DND-41 (cell line): ENCODE results near the gene EVI5L.
A peak's percentile ranks its signal among the peaks of the same experiment; 100 is the strongest.

Experiments
- ATAC-seq: fragments of 200-7000 bp; cut with Tn5 transposase; 3 replicates; pipeline ENCODE4 v1.9.1; 2021; ENCODE audit warnings: low read depth; ENCODE audit not compliant: insufficient read depth
- DNase-seq: peaks from one replicate; pipeline ENCODE4 v3.0.0-alpha.2; 2020
- H2AFZ ChIP-seq: 2 replicates; pipeline ENCODE4 v1.6.0; 2012; ENCODE audit warnings: low read depth, low read length
- H3K27ac ChIP-seq: 2 replicates; pipeline ENCODE4 v1.5.1; 2012; ENCODE audit warnings: low read length, inconsistent platforms
- H3K27me3 ChIP-seq: fragments of 200-600 bp; sonication (generic); 2 replicates; pipeline ENCODE4 v1.6.0; 2012; ENCODE audit warnings: low read length, mild to moderate bottlenecking, inconsistent platforms; ENCODE audit not compliant: insufficient read depth, poor library complexity
- H3K36me3 ChIP-seq: 2 replicates; pipeline ENCODE4 v1.5.1; 2012; ENCODE audit warnings: low read length, inconsistent platforms; ENCODE audit not compliant: insufficient read depth
- H3K4me1 ChIP-seq: 2 replicates; pipeline ENCODE4 v1.5.1; 2012; ENCODE audit warnings: mild to moderate bottlenecking, low read length; ENCODE audit not compliant: insufficient read depth
- H3K4me2 ChIP-seq: 2 replicates; pipeline ENCODE4 v1.6.0; 2012; ENCODE audit warnings: mild to moderate bottlenecking, moderate library complexity, low read length, inconsistent platforms; ENCODE audit not compliant: insufficient read depth
- H3K4me3 ChIP-seq, 2 experiments: fragments of 200-600 bp in 1 of 2; shearing (Covaris generic) in 1 of 2; 2 replicates each; pipeline ENCODE4 v1.5.1; 2012 to 2016; ENCODE audit warnings: inconsistent platforms in 2 of 2, low read length in 2 of 2, mild to moderate bottlenecking in 2 of 2, low read depth in 1 of 2, moderate library complexity in 1 of 2
- H3K79me2 ChIP-seq: 2 replicates; pipeline ENCODE4 v1.6.0; 2012; ENCODE audit warnings: low read length, inconsistent platforms; ENCODE audit not compliant: insufficient read depth
- H3K9ac ChIP-seq: 2 replicates; pipeline ENCODE4 v1.6.0; 2012; ENCODE audit warnings: low read depth, mild to moderate bottlenecking, inconsistent platforms, low read length, moderate library complexity
- H3K9me3 ChIP-seq: 2 replicates; pipeline ENCODE4 v1.5.1; 2012; ENCODE audit warnings: low read length, moderate library complexity, mild to moderate bottlenecking, inconsistent platforms; ENCODE audit not compliant: insufficient read depth, severe bottlenecking
- H4K20me1 ChIP-seq: 2 replicates; pipeline ENCODE4 v1.6.0; 2012; ENCODE audit warnings: low read length; ENCODE audit not compliant: insufficient read depth
- CTCF ChIP-seq: IDR thresholded peaks from 2 replicates; pipeline ENCODE4 v1.5.1; 2012; ENCODE audit warnings: borderline replicate concordance, low read length, moderate library complexity, mild to moderate bottlenecking; ENCODE audit not compliant: poor library complexity, severe bottlenecking; ENCODE audit errors: extremely low read depth
- EZH2 ChIP-seq: IDR thresholded peaks from 3 replicates; pipeline ENCODE4 v1.6.1; 2012; ENCODE audit warnings: borderline replicate concordance, low read depth, mild to moderate bottlenecking, moderate library complexity, low read length, inconsistent platforms; ENCODE audit not compliant: severe bottlenecking

Gene EVI5L

GRCh38 chr19:7903244-7904073 lies 73.4 kb downstream of the EVI5L start, which contains the start of gene MAP2K7:
TSS of gene MAP2K7 (plus strand) at chr19:7903877. CDS start at chr19:7903945, 68 bp downstream.
- ATAC-seq (peak; percentile 84), DNase-seq (peak; percentile 100)
- Histone ChIP-seq H2AFZ (peak within 1 kb of the TSS; percentile 89), H3K79me2 (peaks cover 51% of the 10 kb centered on the region), H3K27ac (peak within 1 kb of the TSS; percentile 86), H3K9ac (peak within 1 kb of the TSS; percentile 71), H3K4me3 (peak within 1 kb of the TSS; percentile 42 to 84), H3K27me3 (no peaks in the 10 kb centered on the region), H3K9me3 (no peaks in the 10 kb centered on the region), H3K4me1 (peaks cover 33% of the 10 kb centered on the region), H4K20me1 (peaks cover 39% of the 10 kb centered on the region), H3K36me3 (peaks cover 32% of the 10 kb centered on the region), H3K4me2 (peak within 1 kb of the TSS; percentile 93)
- peak; percentile 95 for TF ChIP-seq CTCF
- no peak for TF ChIP-seq EZH2

GRCh38 chr19:7904074-7905020 lies 74.3 kb downstream of the EVI5L start:
- Histone ChIP-seq H3K9me3 (no peaks in the 10 kb centered on the region), H3K4me1 (peaks cover 33% of the 10 kb centered on the region), H3K27me3 (no peaks in the 10 kb centered on the region), H3K9ac (peak overlapping the region; percentile 62), H4K20me1 (peaks cover 48% of the 10 kb centered on the region), H2AFZ (0 out of 2 replicates have a peak overlapping the region, but pooled peaks have one; percentile 62), H3K79me2 (peaks cover 60% of the 10 kb centered on the region), H3K27ac (peak overlapping the region; percentile 86), H3K4me2 (peak overlapping the region; percentile 93), H3K4me3 (peak overlapping the region; percentile 38 to 84; a peak in 3 of 4 replicates), H3K36me3 (peaks cover 39% of the 10 kb centered on the region)
- DNase-seq (no peak), ATAC-seq (peak; percentile 31)
- TF ChIP-seq EZH2 (no peak), CTCF (no peak)

DNA sequence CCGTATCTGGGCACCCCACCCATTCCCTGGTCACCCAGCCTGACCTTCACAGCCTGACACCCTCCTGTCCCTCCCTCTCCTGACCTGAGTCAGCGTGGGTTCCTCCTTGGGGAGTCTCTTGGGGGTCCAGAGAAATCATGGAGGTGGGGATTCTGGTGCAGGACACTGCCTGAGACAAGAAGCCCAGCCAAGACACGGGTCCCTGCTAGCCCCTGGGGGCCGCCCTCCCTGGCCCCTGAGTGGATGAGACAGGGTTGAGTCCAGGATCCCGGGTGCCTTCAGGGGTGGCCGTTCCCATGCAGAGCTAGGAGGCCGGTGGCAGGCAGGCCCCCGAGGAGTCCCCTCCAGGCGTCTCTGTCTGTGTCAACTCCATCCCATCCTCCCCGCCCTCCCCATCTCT lies 75.2 kb downstream of the EVI5L start:
- Histone ChIP-seq H3K4me1 (peaks cover 33% of the 10 kb centered on the region), H3K79me2 (peaks cover 64% of the 10 kb centered on the region), H3K4me2 (peak overlapping the region; percentile 93), H3K27me3 (no peaks in the 10 kb centered on the region), H3K9me3 (no peaks in the 10 kb centered on the region), H3K9ac (peak overlapping the region; percentile 62), H3K4me3 (peak overlapping the region in 1 of 2 experiments; percentile 84; a peak in 2 of 4 replicates), H3K27ac (peak overlapping the region; percentile 86; the same call in 1 of the 2 replicates), H4K20me1 (peaks cover 55% of the 10 kb centered on the region), H3K36me3 (peaks cover 48% of the 10 kb centered on the region), H2AFZ (no peak overlapping the region)
- ATAC-seq (no peak), DNase-seq (no peak)
- TF ChIP-seq EZH2 (no peak), CTCF (no peak)
